HepG2 (cell line): ENCODE data around the gene SAP25. TPM values are rescaled to one million over a fixed set of nuclear protein-coding genes. Genes with fewer than 3 reads are reported as not detected.

Experiments used
- HMG20A ChIP-seq: IDR thresholded peaks from 2 replicates; pipeline ENCODE4 v1.6.1; 2016; ENCODE audit warnings: borderline replicate concordance
- KDM2A ChIP-seq: sonication (generic); formaldehyde crosslinking; IDR thresholded peaks from 2 replicates; pipeline ENCODE4 v1.4.0; 2020; ENCODE audit warnings: low read depth, missing genetic modification reagents, borderline replicate concordance
- MXD4 ChIP-seq: IDR thresholded peaks from 2 replicates; pipeline ENCODE4 v1.6.1; 2016; ENCODE audit warnings: mild to moderate bottlenecking, missing biosample characterization, missing genetic modification reagents
- NFE2 ChIP-seq: sonication (generic); formaldehyde crosslinking; IDR thresholded peaks from 2 replicates; pipeline ENCODE4 v1.4.0; 2020; ENCODE audit warnings: missing genetic modification reagents
- RCOR2 ChIP-seq: IDR thresholded peaks from 2 replicates; pipeline ENCODE4 v1.6.1; 2016; ENCODE audit warnings: missing biosample characterization, missing genetic modification reagents
- SALL2 ChIP-seq: sonication (generic); formaldehyde crosslinking; IDR thresholded peaks from 2 replicates; pipeline ENCODE4 v1.8.1; 2023; ENCODE audit warnings: mild to moderate bottlenecking, missing genetic modification reagents, inconsistent platforms
- SP140L ChIP-seq: sonication (generic); formaldehyde crosslinking; IDR thresholded peaks from 2 replicates; pipeline ENCODE4 v1.4.0; 2020; ENCODE audit warnings: missing genetic modification reagents, borderline replicate concordance
- TCF12 ChIP-seq, 2 experiments: fragments of 450-650 bp in 1 of 2; sonication (generic) in 1 of 2; formaldehyde crosslinking in 1 of 2; IDR thresholded peaks; 2 replicates each; pipeline versions ENCODE4 v1.6.1 to v1.8.0; 2017 to 2022; ENCODE audit warnings: antibody characterized with exemption in 1 of 2, mild to moderate bottlenecking in 1 of 2, missing genetic modification reagents in 1 of 2, moderate library complexity in 1 of 2
- TSC22D2 ChIP-seq: sonication (generic); formaldehyde crosslinking; IDR thresholded peaks from 2 replicates; pipeline ENCODE4 v1.5.1; 2020; ENCODE audit warnings: missing genetic modification reagents, mild to moderate bottlenecking, borderline replicate concordance
- YY1 ChIP-seq: IDR thresholded peaks from 2 replicates; pipeline ENCODE4 v1.6.1; 2011; ENCODE audit warnings: low read length, low read depth, moderate library complexity, mild to moderate bottlenecking; ENCODE audit not compliant: insufficient read depth, insufficient replicate concordance
- ZBTB1 ChIP-seq: sonication (generic); formaldehyde crosslinking; IDR thresholded peaks from 2 replicates; pipeline ENCODE4 v1.4.0; 2020; ENCODE audit warnings: missing genetic modification reagents, borderline replicate concordance
- ZFP82 ChIP-seq: sonication (generic); formaldehyde crosslinking; IDR thresholded peaks from 2 replicates; pipeline ENCODE4 v1.5.1; 2020; ENCODE audit warnings: mild to moderate bottlenecking, missing genetic modification reagents, borderline replicate concordance
- ZFYVE20 ChIP-seq: sonication (generic); formaldehyde crosslinking; IDR thresholded peaks from 2 replicates; pipeline ENCODE4 v1.8.0; 2023; ENCODE audit warnings: low read depth, mild to moderate bottlenecking, moderate library complexity, missing genetic modification reagents, borderline replicate concordance
- ZNF430 ChIP-seq: sonication (generic); formaldehyde crosslinking; IDR thresholded peaks from 2 replicates; pipeline ENCODE4 v1.9.0; 2021; ENCODE audit warnings: mild to moderate bottlenecking, missing genetic modification reagents
- ZNF446 ChIP-seq: sonication (generic); formaldehyde crosslinking; IDR thresholded peaks from 2 replicates; pipeline ENCODE4 v1.5.0; 2020; ENCODE audit warnings: mild to moderate bottlenecking, missing genetic modification reagents
- polyA plus RNA-seq, 8 experiments: library from polyadenylated mRNA; depleted of rRNA in 3 of 8; stranded (reverse) in 7 of 8; unstranded in 1 of 8; fragments of >200 nt; fragmentation: Illumina TruSeq in 4 of 8; extraction: Trizol in 4 of 8; gene quantifications; 2 replicates each; pipeline versions ENCODE4 v1.2.1 to v1.2.3, GENCODE V29; 2011 to 2016; ENCODE audit warnings: low read depth in 4 of 8, missing spikeins in 1 of 8, mixed read lengths in 1 of 8; ENCODE audit not compliant: insufficient read depth in 1 of 8
- total RNA-seq, 5 experiments: library from RNA; depleted of rRNA; stranded (reverse); fragments of >200 nt; fragmentation: Illumina TruSeq; extraction: Trizol; gene quantifications; 2 replicates each; pipeline ENCODE4 v1.2.3, GENCODE V29; 2016; ENCODE audit warnings: low read depth in 1 of 5
- TF ChIP-seq, protein P1 (sequence below): IDR thresholded peaks from 2 replicates; pipeline ENCODE4 v1.6.1; 2016; ENCODE audit warnings: missing genetic modification reagents, missing compliant biosample characterization
- TF ChIP-seq, protein P2 (sequence below): sonication (generic); formaldehyde crosslinking; IDR thresholded peaks from 2 replicates; pipeline ENCODE4 v1.4.0; 2020; ENCODE audit warnings: missing genetic modification reagents
- TF ChIP-seq, protein P3 (sequence below): IDR thresholded peaks from 2 replicates; pipeline ENCODE4 v1.4.0; 2020; ENCODE audit warnings: mild to moderate bottlenecking, missing genetic modification reagents

Gene SAP25
- total and polyA plus RNA-seq, 2 of the 13 experiments (the other 11 are each of a cell fraction or from before 2014, with no cell fraction given), result 0.15 to 0.20 TPM

DNA sequence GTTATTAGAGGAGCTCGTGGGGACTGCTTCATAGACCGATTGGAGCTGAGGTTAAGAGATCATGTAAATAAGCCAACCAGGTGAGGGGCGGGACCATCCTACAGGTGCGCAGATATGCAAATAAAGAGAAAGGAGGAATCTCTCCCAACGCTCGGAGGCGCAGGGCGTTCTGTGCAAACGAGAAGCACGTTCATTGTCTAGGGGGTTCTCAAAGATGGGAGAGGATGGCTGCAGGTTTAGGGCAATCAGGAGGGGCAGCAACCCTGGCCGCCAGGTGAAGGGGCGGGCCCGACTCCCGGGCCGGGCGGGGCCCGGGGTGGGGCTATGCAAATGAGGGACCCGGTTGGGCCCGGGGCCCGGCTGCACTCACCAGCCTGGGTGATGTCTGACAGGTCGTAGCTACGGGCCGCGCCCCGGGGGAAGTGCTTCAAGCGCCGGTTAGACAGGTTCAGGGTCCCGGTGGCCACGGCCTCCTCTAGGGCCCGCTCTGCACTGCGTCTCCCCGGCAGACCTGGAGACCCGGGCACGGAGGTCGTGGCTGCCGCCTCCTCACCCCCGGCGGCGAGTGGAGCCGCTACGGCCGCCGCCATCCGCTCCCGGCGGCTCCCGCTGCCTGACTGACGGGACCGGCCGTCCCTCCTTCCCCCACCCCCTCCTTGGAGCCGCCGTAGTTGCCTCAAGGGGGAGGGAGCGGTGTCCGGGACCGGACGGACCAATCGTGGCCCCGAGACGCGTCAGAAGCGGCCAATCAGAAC is 12.0 kb upstream of the SAP25 start, which contains the start of gene LRCH4 (continued):
- TF ChIP-seq ZBTB1, result no peak
- TF ChIP-seq, protein P1, sequence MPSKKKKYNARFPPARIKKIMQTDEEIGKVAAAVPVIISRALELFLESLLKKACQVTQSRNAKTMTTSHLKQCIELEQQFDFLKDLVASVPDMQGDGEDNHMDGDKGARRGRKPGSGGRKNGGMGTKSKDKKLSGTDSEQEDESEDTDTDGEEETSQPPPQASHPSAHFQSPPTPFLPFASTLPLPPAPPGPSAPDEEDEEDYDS (CRISPR knock-in tag), result no peak
- TF ChIP-seq HMG20A (CRISPR knock-in tag), result no peak
- no peak for TF ChIP-seq TCF12 (IDR thresholded peaks at IDR 0.05)
- no peak; the same call in 1 of the 2 replicates for TF ChIP-seq TCF12 (CRISPR knock-in tag; IDR thresholded peaks at IDR 0.05)
- peak; percentile 81 for TF ChIP-seq MXD4 (CRISPR knock-in tag)
- TF ChIP-seq SP140L (CRISPR knock-in tag), result no peak
- TF ChIP-seq NFE2 (CRISPR knock-in tag), result peak; percentile 2; the same call in 1 of the 2 replicates
- TF ChIP-seq, protein P2, sequence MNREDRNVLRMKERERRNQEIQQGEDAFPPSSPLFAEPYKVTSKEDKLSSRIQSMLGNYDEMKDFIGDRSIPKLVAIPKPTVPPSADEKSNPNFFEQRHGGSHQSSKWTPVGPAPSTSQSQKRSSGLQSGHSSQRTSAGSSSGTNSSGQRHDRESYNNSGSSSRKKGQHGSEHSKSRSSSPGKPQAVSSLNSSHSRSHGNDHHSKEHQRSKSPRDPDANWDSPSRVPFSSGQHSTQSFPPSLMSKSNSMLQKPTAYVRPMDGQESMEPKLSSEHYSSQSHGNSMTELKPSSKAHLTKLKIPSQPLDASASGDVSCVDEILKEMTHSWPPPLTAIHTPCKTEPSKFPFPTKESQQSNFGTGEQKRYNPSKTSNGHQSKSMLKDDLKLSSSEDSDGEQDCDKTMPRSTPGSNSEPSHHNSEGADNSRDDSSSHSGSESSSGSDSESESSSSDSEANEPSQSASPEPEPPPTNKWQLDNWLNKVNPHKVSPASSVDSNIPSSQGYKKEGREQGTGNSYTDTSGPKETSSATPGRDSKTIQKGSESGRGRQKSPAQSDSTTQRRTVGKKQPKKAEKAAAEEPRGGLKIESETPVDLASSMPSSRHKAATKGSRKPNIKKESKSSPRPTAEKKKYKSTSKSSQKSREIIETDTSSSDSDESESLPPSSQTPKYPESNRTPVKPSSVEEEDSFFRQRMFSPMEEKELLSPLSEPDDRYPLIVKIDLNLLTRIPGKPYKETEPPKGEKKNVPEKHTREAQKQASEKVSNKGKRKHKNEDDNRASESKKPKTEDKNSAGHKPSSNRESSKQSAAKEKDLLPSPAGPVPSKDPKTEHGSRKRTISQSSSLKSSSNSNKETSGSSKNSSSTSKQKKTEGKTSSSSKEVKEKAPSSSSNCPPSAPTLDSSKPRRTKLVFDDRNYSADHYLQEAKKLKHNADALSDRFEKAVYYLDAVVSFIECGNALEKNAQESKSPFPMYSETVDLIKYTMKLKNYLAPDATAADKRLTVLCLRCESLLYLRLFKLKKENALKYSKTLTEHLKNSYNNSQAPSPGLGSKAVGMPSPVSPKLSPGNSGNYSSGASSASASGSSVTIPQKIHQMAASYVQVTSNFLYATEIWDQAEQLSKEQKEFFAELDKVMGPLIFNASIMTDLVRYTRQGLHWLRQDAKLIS (CRISPR knock-in tag), result no peak
- TF ChIP-seq RCOR2 (CRISPR knock-in tag), result no peak
- TF ChIP-seq ZFYVE20 (CRISPR knock-in tag), result 0 out of 2 replicates have a peak, but pooled peaks have one; percentile 27
- TF ChIP-seq YY1, result peak; percentile 70
- TF ChIP-seq ZNF430 (CRISPR knock-in tag), result peak; percentile 56
- peak; percentile 83; the same call in 1 of the 2 replicates for TF ChIP-seq KDM2A (CRISPR knock-in tag)
- TF ChIP-seq SALL2 (CRISPR knock-in tag), result 0 out of 2 replicates have a peak, but pooled peaks have one; percentile 44
- TF ChIP-seq, protein P3, sequence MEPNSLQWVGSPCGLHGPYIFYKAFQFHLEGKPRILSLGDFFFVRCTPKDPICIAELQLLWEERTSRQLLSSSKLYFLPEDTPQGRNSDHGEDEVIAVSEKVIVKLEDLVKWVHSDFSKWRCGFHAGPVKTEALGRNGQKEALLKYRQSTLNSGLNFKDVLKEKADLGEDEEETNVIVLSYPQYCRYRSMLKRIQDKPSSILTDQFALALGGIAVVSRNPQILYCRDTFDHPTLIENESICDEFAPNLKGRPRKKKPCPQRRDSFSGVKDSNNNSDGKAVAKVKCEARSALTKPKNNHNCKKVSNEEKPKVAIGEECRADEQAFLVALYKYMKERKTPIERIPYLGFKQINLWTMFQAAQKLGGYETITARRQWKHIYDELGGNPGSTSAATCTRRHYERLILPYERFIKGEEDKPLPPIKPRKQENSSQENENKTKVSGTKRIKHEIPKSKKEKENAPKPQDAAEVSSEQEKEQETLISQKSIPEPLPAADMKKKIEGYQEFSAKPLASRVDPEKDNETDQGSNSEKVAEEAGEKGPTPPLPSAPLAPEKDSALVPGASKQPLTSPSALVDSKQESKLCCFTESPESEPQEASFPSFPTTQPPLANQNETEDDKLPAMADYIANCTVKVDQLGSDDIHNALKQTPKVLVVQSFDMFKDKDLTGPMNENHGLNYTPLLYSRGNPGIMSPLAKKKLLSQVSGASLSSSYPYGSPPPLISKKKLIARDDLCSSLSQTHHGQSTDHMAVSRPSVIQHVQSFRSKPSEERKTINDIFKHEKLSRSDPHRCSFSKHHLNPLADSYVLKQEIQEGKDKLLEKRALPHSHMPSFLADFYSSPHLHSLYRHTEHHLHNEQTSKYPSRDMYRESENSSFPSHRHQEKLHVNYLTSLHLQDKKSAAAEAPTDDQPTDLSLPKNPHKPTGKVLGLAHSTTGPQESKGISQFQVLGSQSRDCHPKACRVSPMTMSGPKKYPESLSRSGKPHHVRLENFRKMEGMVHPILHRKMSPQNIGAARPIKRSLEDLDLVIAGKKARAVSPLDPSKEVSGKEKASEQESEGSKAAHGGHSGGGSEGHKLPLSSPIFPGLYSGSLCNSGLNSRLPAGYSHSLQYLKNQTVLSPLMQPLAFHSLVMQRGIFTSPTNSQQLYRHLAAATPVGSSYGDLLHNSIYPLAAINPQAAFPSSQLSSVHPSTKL (CRISPR knock-in tag), result peak; percentile 42; the same call in 1 of the 2 replicates
- no peak for TF ChIP-seq ZFP82 (CRISPR knock-in tag)
- no peak; the same call in 1 of the 2 replicates for TF ChIP-seq ZNF446 (CRISPR knock-in tag)
- 0 out of 2 replicates have a peak, but pooled peaks have one; percentile 55 for TF ChIP-seq TSC22D2 (CRISPR knock-in tag)
